Embryonic facial prominence (tissue), 1 donor: ENCODE results near the gene NFKBIB.

Source experiments
- DNase-seq: peaks from one replicate; pipeline ENCODE4 v3.0.0-alpha.2; 2016; ENCODE audit errors: extremely low spot score

The NFKBIB gene

DNA sequence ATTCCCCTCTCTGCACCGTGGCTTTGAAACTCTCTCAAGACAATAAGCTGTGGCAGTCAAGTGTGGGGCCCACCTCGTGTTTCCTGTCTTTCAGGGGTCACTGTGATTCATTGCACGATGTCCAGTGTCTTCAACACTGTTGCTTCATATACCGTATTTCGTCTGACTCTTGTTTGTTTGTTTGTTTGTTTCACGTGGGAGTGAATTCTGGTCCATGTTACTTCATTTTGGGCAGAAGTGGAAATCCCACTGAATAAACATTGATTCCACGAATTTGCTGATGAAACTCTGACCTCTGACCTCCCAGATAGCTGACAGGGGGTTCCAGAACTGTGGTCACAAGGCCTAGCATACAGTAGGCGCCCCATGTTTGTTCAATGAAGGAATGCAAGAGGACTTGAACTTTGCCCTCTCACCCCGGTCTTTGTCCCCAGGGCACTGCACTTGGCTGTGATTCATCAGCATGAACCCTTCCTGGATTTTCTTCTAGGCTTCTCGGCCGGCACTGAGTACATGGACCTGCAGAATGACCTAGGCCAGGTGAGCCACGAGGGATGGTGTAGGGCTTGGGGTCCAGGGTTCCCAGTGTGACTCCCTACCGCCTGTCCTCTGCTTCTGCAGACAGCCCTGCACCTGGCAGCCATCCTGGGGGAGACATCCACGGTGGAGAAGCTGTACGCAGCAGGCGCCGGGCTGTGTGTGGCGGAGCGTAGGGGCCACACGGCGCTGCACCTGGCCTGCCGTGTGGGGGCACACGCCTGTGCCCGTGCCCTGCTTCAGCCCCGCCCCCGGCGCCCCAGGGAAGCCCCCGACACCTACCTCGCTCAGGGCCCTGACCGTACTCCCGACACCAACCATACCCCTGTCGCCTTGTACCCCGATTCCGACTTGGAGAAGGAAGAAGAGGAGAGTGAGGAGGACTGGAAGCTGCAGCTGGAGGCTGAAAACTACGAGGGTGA is 5.1 kb downstream of the NFKBIB start:
- no peak for DNase-seq

- no peak for DNase-seq
These were observed 5.9 kb downstream of the NFKBIB start for GRCh38 chr19:38905620-38906019.

DNA sequence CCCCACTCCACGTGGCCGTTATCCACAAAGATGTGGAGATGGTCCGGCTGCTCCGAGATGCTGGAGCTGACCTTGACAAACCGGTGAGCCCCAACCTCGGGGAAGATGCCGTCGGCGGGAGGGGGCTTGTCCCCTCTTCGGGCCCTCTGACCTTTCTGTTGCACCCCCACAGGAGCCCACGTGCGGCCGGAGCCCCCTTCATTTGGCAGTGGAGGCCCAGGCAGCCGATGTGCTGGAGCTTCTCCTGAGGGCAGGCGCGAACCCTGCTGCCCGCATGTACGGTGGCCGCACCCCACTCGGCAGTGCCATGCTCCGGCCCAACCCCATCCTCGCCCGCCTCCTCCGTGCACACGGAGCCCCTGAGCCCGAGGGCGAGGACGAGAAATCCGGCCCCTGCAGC is 7.5 kb downstream of the NFKBIB start:
- DNase-seq = no peak

DNA sequence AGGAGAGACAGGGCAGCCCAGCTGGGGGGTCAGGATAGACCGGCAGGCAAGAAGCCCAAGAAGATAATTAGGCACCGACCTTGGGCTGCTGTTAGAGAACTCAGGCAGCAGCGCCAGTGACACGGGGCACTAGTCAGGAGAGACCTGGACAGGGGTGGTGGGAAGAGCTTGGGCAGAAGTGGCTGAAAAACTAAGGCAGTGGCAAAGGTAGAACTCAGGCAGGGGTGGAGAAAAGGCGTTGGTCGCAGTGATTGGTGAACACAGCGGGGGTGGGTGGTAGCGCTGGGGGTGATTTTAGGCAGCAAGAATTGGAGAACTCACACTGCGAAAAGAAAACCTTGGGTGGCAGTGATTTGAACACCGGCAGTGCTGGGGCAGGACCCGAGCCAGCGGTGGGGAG is 7.9 kb downstream of the NFKBIB start:
- no peak for DNase-seq

- DNase-seq = no peak
These were observed 9.1 kb downstream of the NFKBIB start for GRCh38 chr19:38908911-38909310.

GRCh38 chr19:38910488-38910887 is 10.7 kb downstream of the NFKBIB start:
- DNase-seq = no peak

DNA sequence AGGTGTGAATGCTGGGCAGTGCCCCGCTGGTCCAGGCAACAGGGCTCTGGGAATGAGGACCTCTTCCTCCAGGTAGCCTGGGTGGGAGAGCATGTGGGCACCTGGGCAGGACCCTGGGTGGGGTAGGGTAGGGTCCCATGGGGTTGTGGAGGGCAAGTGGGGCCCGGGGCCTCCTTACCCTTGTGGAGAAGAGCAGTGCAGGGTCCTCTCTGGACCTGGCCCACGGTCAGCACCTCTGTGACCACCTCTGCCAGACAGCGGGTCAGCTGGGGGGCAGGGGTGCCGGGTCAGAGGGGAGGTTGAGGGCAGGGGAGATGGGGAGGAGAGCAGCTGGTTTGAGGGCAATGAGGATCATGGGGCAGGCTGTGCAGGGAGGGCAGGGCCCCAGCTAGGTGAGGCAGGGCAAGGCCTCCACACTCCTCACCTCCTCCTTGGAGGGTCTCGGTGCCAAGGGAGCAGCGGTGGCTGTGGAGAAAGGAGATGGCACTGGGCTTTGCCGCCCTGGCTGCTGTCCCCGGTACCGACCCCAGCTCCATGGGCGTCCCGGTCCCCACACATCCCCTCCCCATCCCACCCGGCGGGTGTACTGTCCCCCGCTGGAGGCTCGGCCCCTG is 11.7 kb downstream of the NFKBIB start:
- no peak for DNase-seq

GRCh38 chr19:38912600-38913514 is 13.1 kb downstream of the NFKBIB start:
- no peak for DNase-seq

DNA sequence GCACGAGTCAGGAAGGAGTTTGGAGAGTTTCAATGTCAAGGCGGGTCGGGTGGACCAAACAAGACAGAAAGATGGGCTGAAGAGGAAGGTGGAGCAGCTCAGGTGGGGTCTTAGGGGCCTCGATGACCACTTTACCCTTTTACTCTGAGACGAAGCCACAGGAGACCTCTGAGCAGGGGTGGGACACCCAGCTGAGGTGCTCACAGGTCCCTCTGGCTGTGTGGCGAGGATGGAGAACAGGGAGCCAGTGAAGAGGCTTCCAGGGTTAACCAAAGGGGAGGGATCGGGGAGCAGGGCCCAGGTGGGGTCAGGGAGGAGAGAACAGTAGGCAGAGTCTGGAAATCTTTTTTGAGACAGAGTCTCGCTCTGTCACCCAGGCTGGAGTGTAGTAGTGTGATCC is 14.2 kb downstream of the NFKBIB start:
- no peak for DNase-seq

GRCh38 chr19:38915329-38916321 is 15.9 kb downstream of the NFKBIB start:
- DNase-seq = no peak

- DNase-seq = no peak
These were observed 17.7 kb downstream of the NFKBIB start for GRCh38 chr19:38917516-38917915.

- DNase-seq = no peak
These were observed 18.2 kb downstream of the NFKBIB start for GRCh38 chr19:38917921-38918491.

DNA sequence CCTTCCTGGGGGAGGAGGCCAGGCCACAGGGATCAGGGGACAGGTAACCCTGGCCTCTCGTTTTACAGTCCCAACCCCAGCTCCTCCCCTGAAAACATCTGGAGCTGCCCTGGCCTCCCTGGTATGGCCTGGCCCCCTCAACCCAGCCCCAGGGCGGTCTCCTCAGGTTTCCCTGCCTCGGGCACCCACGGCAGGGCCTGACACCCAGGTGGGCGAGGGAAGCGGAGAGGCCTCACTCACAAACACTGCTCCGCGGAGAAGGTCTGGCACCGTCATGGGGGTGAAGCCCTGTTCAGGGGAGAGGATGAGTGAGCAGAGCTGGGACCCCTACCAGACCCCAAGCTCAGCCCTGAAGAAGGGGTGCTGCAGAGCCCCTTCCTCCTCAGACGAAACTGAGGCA is 18.8 kb downstream of the NFKBIB start:
- no peak for DNase-seq

DNA sequence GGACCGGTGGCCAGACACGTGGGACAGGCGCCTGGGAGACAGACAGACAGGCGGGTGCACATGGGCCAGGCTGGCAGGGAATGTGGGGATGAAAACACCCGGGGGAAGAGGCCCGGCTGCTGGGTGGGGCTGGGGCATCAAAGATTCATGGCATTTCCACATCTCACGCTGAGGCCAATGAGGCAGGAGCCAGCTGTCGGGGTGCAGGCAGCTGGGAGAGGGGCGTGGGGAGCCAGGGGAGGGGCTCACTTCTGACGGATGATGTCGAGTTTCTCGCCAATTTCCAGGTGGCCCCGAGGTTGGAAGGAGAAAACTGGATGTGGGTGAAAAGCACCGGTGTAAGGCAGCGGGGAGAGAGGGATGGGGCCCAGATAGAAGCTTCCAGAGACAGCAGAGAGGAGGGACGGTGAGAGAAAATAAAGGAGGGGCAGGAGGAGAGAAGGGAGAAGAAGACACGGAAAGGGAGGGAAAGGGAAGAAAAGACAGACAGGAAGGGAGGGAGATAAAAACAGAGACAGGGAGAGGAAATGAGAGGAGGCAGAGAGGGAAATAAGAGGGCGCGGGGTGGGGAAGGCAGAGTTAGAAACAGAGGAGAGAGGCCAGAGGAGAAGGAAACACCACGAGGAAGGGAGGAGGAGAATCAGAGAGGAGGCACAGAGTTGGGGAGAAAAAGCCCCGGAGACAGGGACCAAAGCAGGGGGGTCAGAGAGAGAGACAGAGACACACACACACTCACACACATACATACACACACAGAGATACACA is 20.2 kb downstream of the NFKBIB start:
- DNase-seq = no peak

GRCh38 chr19:38920602-38921419 is 21.0 kb downstream of the NFKBIB start:
- DNase-seq = no peak

DNA sequence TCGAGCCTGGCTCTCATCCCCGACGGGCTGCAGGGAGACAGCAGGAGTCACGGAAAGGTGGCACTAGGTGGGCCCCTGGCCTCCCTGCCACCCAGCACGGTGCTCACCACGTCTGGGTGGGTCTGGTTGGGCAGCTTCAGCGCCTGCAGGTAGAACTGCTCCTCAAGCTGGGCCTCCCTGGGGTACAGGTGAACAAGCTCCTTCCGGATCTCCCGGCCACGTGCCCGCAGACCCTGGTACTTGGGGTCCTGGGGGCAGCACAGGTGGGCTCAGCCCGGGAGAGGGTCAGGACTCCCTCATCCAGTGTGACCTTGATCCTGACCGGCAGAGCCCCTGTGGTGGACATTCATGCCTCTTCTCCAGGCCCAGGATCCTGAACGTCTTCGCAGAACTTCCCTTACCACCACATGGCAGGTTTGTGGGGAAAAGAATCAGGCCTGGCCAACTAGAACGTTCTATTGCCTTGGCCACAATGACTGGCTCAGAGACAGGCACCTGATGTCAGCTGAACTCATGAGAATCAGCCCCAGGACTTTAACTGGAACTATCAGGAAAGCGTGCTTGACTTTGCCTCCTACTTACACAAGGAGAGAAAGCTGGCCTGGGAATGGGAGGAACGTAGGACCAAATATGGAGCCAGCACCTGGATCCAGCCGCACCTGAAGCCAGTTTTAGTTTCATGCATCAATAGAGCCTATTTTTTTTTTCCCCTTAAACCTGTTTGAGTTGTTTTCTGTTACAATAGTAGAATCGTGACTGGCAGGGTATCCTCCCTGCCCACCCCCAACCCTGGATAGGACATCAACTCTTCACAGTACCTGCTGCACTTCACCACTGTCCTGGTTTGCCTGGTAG is 21.9 kb downstream of the NFKBIB start:
- DNase-seq = no peak

DNA sequence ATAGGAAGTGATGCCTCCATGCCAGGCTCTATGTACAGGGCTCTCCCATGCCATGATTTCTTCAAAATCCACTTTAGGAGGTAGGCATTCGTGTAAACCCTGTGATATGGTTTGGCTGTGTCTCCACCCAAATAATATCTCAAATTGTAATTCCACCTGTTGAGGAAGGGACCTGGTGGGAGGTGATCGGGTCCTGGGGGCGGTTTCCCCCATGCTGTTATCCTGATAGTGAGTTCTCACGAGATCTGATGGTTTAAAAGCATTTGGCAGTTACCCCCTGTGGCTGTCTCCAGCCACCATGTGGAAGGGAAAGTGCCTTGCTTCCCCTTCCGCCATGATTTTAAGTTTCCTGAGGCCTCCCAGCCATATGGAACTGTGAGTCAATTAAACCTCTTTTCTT is 22.7 kb downstream of the NFKBIB start:
- no peak for DNase-seq

DNA sequence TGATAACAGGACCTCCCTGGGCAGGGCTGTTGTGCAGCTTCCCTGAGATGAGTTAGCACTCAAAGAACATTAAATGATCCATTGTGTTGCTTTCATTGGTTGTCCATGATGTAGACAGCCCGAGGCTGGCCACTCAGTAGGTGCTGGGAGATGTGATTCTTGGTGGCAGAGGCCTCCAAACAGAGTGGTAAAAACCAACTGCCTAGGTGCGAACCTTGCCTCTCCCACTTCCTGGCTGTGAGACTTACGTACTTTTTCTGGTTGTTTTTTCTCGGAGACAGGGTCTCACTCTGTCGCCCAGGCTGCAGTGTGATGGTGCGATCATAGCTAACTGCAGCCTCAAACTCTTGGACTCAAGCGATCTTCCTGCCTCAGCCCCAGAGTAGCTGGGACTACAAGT is 24.6 kb downstream of the NFKBIB start:
- no peak for DNase-seq
